HG02798 (cell line): ENCODE data around the gene TMPRSS7.

Source experiments
- ATAC-seq: cut with Tn5 transposase; IDR thresholded peaks from one replicate; pipeline ENCODE4 v1.9.1; 2021; ENCODE audit warnings: mild to moderate bottlenecking; ENCODE audit not compliant: unreplicated experiment, poor library complexity

Gene TMPRSS7

DNA sequence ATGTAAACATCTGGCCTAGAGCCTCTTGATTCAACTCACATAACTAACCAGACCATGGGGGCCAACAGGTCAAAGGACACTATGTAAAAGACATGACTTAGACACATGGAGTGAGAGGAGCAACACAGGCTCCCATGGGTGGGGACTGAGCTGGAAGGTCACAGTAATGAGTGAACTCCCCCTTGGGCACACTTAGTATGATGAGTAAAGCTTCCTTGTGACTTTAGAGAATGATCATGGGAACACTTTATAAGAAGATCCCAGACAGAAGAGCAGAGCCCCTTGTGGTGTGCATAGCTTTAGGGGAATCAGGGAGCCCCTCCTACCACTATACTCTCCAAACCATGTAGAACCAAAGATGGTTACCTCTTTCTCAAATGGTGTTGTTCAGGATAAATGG is 88.3 kb downstream of the TMPRSS7 start:
- ATAC-seq: no peak

DNA sequence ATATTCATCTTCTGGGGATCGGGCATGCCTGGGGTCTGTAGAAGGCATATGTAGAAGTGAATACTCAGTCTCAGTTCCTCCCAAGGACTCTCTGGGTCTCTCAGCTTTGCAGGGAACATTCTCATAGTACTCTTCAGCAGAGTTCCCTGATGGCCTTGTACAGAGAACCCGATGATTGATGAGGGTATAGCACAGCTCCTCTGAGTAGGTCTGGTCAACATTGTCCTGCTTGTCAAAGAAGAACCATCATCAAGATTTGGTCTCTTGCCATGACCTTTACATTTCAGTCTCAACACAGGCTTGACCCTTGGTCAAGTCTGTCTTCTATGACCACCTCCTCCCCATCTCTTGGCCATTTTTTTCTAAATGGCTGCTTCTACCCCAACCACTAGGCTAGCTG is 89.0 kb downstream of the TMPRSS7 start:
- ATAC-seq: no peak

DNA sequence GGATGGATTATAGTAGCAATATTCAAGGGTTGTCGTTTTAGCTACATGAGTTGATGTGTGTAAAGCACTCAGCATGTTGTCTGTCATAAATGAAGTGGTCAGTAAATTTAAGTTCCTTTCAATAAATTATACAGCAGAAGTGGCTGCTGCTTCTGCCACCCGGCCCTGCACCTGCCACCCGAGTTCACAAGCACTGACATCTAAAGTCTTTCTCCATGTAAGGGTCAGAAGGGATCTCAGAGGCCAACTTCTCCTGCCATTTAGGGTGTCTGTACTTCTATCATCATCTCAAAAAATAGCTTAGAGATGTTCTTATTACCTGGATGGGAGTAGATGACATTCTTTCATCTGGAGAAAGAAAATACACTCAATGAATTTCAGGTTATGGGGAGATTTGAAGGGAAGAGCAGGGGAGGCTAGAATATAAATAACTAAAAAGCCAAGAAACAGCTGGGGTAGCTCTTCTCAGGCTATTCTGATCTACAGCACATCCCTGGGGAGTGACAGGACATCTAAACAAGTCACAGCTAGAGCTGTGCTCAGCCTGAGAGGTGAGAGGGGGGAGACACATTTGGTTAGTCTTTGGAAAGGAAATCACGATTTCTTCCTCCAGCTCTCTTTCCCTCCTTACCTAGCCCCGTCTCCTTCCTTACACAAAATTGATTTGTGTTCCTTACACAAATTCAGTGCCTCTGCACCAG is 90.5 kb downstream of the TMPRSS7 start:
- ATAC-seq: no peak

DNA sequence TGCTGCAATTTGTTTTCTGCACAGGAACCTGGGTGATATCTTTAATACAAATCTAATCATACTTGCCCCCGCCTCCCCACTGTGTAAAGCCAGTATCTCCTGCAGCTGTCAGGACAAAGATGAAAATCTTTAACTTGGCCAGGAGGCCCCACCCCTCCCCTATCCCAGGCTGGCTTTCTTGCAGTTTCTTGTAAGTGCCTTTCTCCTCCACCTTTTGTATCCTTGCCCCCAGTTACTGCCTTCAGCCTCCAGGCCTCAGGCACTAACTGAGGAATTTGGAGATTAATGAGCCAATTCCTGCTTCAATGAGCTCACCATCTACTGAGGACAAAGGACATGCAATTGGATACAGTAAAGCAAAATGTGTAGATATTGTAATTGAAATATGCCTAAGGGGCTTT is 92.0 kb downstream of the TMPRSS7 start:
- no peak for ATAC-seq

DNA sequence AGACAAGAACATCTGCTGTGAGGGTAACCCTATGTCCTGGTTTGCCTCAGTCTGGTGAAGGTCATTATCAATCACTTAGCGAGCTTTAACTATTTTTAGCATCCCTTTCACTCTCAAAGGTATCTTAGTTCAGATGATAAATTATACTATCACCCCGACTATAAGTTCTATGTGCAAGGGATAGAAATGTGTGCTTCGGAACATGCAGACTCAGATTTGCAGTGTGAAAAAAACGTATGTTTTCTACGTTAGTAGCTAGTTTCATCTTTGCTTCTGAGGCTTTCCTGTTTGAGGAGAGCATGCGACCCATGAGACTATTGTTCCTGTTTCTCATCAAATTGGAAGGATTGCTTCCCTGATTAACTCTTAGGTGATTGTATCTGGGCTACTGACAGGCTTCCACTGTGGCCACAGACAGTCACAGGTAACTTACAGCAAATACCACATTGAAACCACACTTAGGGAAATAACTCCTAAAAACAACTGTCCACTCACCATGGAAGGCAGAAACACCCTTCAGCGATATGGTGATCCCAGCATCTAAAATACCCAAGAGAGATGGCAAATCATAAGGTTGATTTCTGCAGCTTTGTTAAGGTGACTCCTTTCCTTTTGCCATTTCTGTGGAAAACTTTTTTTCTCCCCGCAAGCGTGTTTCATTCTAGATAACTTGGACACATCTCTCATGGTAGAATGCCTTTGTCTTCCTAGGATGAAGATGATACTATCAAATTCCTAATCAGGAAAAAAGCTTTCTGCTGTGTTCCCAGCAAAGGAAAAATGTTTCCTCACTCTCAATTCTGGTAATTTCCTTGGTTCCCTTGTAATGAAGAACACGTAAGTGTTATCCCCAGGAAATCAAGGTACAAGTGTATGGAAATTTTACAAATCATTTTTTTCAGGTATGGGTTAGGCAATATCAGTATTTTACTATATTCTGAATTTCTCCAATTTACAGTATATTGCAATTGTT is 93.3 kb downstream of the TMPRSS7 start:
- no peak for ATAC-seq

DNA sequence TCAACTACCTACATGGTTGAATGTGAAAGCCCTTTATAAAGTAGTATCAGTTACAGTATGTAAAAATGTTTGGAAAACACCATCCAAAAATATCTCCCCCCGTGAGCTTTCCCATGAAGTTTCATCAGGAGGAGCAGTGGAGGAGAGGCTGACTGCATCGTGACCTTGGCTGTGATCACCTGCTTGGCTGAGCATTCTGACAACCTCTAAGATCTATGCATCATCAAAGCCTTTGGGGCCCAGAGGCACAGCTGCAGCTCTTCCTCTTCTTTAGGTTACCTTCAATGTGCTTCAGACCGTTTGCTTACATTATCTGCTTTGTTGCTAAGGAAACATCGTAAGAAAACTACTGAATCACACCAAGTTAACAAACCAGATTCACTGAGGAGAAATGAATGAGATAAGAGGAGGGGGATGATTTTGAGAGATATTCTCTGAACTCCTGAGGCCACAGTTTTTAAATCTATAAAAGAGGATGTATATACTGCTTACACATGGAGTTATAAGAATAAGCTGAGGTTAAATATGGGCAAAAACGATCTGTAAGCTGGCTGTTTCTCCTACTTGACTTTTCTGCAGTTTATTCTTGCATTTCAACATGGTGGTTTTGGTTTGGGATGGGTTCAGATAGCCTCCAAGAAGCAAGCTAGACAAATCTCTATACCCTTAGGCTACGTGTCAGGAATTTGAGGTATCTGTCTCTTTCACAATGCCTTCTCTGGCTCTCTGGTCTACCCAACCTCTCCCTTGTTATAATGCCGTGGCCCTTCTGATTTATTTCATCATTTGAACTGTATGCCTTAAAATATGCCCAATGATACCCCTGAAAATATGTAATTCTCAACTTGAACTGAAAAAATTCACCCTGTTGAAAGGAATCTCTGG is 94.5 kb downstream of the TMPRSS7 start:
- ATAC-seq: peak; percentile 53

DNA sequence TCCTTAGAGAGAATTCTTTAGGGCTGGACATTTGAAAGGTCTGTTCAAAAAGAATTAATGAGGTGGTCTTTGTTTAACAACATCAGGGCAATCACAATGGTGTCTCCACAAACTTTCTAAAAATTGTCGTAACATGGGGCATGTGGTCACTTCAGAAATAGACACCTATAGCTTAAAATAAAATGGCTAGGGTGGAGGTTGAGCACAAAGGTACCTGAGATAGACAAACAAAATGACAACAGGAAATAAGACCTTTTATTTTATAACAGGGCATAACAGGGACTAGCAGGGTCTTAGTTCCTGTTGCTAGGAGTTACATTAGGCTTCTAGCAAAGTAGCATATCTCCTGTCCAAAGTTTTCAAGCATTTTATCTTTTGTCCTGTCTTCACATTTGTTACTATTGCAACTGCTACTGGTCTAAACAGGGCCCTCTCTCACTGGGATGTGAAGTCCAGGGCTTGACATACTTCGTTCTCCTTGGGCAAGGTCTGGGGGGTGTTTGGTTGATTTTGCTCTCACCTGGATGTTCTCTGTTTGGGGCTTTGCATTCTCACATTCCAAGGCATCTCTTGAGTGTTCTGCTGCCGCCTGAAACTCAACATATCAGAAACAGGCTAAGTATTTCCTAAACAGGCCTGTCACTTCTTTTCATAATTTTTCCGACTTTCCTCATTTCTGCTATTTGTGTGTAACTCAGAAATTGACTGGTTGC is 95.5 kb downstream of the TMPRSS7 start:
- ATAC-seq: no peak

DNA sequence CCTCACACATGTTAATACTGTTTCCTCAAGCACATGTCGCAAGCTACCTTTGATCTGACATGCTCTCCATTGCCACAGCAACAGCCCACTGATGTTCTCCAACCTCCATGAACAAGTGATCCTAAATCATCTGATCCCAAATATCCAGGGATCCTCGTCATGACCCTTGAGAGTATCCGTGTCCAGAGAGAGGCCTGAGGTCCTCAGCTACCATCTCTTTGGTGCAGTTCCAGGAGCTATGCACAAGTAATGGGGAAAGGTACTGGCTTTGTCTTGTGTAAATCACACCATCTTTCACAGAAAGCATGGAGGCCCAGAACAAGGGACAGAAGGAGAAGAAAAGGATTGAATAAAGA is 96.1 kb downstream of the TMPRSS7 start:
- no peak for ATAC-seq
